A549 (cell line): ENCODE data around the gene PDLIM3. TPM values are rescaled to one million over a fixed set of nuclear protein-coding genes. Genes with fewer than 3 reads are reported as not detected.

Source experiments
- ATAC-seq, 2 experiments: fragments of 200-7000 bp in 1 of 2; fragments of >200 bp in 1 of 2; cut with Nextera tagmentation in 1 of 2; cut with Tn5 transposase in 1 of 2; 3 replicates each; pipeline versions ENCODE4 v1.8.0 to v1.9.1; 2018 to 2020; ENCODE audit warnings: mild to moderate bottlenecking in 1 of 2, moderate library complexity in 1 of 2
- CTCF ChIA-PET: fragments of 300-600 bp; sonication (Branson Sonifier 250); formaldehyde crosslinking; extraction: SDS; loops from one replicate; lab custom pipeline; 2021; ENCODE audit warnings: antibody characterized with exemption, inconsistent platforms; lab: Yijun Ruan, JAX
- POLR2A ChIA-PET: fragments of 350-600 bp; formaldehyde crosslinking; extraction: SDS; loops from one replicate; lab custom pipeline; 2021; ENCODE audit warnings: antibody characterized with exemption, inconsistent platforms; lab: Yijun Ruan, JAX
- DNase-seq, 2 experiments: peaks; one replicate each; pipeline versions ENCODE4 v3.0.0 to v3.0.0-alpha.2; 2011 to 2016; ENCODE audit warnings: low read depth in 1 of 2, low spot score in 1 of 2
- FAIRE-seq: peaks from 2 replicates; lab custom pipeline; 2011; peaks lifted over from hg19 to GRCh38; lab: Jason Lieb, UNC
- H3K27ac ChIP-seq, 2 experiments: fragments of >200 bp; sonication (Bioruptor Twin); formaldehyde crosslinking; 3 replicates each; pipeline ENCODE4 v1.5.1; 2016 to 2017
- H3K4me1 ChIP-seq: fragments of >200 bp; sonication (Bioruptor Twin); formaldehyde crosslinking; 3 replicates; pipeline ENCODE4 v1.6.1; 2016
- H3K4me2 ChIP-seq: fragments of >200 bp; sonication (Bioruptor Twin); formaldehyde crosslinking; 3 replicates; pipeline ENCODE4 v1.6.1; 2016
- H3K4me3 ChIP-seq: fragments of >200 bp; sonication (Bioruptor Twin); formaldehyde crosslinking; 3 replicates; pipeline ENCODE4 v1.5.1; 2016
- H3K9me3 ChIP-seq: fragments of >200 bp; sonication (Bioruptor Twin); formaldehyde crosslinking; 3 replicates; pipeline ENCODE4 v1.6.1; 2016
- CHD2 ChIP-seq: fragments of 150-350 bp; IDR thresholded peaks from 2 replicates; pipeline ENCODE4 v1.6.1; 2014; ENCODE audit warnings: low read length; ENCODE audit not compliant: partially characterized antibody
- CHD4 ChIP-seq: fragments of 200-600 bp; sonication (generic); IDR thresholded peaks from 2 replicates; pipeline ENCODE4 v1.6.1; 2016; ENCODE audit warnings: antibody characterized with exemption, mild to moderate bottlenecking, borderline replicate concordance
- CTCF ChIP-seq: fragments of >200 bp; sonication (Bioruptor Twin); formaldehyde crosslinking; IDR thresholded peaks from 3 replicates; pipeline ENCODE4 v1.5.1; 2016
- E2F6 ChIP-seq: IDR thresholded peaks from 2 replicates; pipeline ENCODE4 v1.6.1; 2012; ENCODE audit warnings: low read depth, borderline replicate concordance
- EHMT2 ChIP-seq: fragments of 200-600 bp; sonication (generic); IDR thresholded peaks from 2 replicates; pipeline ENCODE4 v1.6.1; 2016; ENCODE audit warnings: antibody characterized with exemption, low read depth, mild to moderate bottlenecking, moderate library complexity
- ESRRA ChIP-seq: fragments of 150-350 bp; IDR thresholded peaks from 2 replicates; pipeline ENCODE4 v1.6.1; 2014; ENCODE audit warnings: mild to moderate bottlenecking, low read length, borderline replicate concordance
- FOSB ChIP-seq: fragments of 250-450 bp; sonication (Bioruptor Pico); IDR thresholded peaks from 2 replicates; pipeline ENCODE4 v1.5.0; 2020; ENCODE audit warnings: mild to moderate bottlenecking, moderate library complexity
- HMGXB4 ChIP-seq: fragments of 250-450 bp; sonication (Bioruptor Pico); IDR thresholded peaks from 2 replicates; pipeline ENCODE4 v1.5.0; 2021; ENCODE audit warnings: mild to moderate bottlenecking, moderate library complexity, borderline replicate concordance
- HOXA7 ChIP-seq: fragments of 250-450 bp; sonication (Bioruptor Pico); IDR thresholded peaks from 2 replicates; pipeline ENCODE4 v1.5.0; 2020; ENCODE audit warnings: mild to moderate bottlenecking, moderate library complexity
- HOXB13 ChIP-seq: fragments of 250-450 bp; sonication (Bioruptor Pico); IDR thresholded peaks from 2 replicates; pipeline ENCODE4 v1.5.0; 2020; ENCODE audit warnings: low read depth, mild to moderate bottlenecking, moderate library complexity
- HOXB5 ChIP-seq: fragments of 250-450 bp; sonication (Bioruptor Pico); IDR thresholded peaks from 2 replicates; pipeline ENCODE4 v1.5.0; 2020; ENCODE audit warnings: mild to moderate bottlenecking, moderate library complexity
- JUN ChIP-seq, 2 experiments: fragments of >200 bp; sonication (Bioruptor Twin); formaldehyde crosslinking; IDR thresholded peaks; 2 replicates in 1 of 2; 3 replicates in 1 of 2; pipeline ENCODE4 v1.6.1; 2016 to 2017
- JUNB ChIP-seq: fragments of >200 bp; sonication (Bioruptor Twin); formaldehyde crosslinking; IDR thresholded peaks from 2 replicates; pipeline ENCODE4 v1.6.1; 2016
- KDM1A ChIP-seq: fragments of 200-600 bp; sonication (generic); IDR thresholded peaks from 2 replicates; pipeline ENCODE4 v1.6.1; 2016; ENCODE audit warnings: low read depth, mild to moderate bottlenecking
- KDM5A ChIP-seq: fragments of 200-600 bp; sonication (generic); IDR thresholded peaks from 2 replicates; pipeline ENCODE4 v1.6.1; 2016; ENCODE audit warnings: antibody characterized with exemption, mild to moderate bottlenecking
- MAFK ChIP-seq: fragments of 450-650 bp; IDR thresholded peaks from 2 replicates; pipeline ENCODE4 v1.6.1; 2014; ENCODE audit not compliant: partially characterized antibody
- MAX ChIP-seq: IDR thresholded peaks from 2 replicates; pipeline ENCODE4 v1.6.1; 2012
- NPAS2 ChIP-seq: fragments of 250-450 bp; sonication (Bioruptor Pico); IDR thresholded peaks from 2 replicates; pipeline ENCODE4 v1.8.0; 2022; ENCODE audit warnings: mild to moderate bottlenecking, moderate library complexity, borderline replicate concordance
- PHF8 ChIP-seq: fragments of 200-600 bp; sonication (generic); IDR thresholded peaks from 2 replicates; pipeline ENCODE4 v1.6.1; 2016; ENCODE audit warnings: low read depth, mild to moderate bottlenecking, antibody characterized with exemption, moderate library complexity, borderline replicate concordance
- RARB ChIP-seq: fragments of 250-450 bp; sonication (Bioruptor Pico); IDR thresholded peaks from 2 replicates; pipeline ENCODE4 v1.8.0; 2021; ENCODE audit warnings: mild to moderate bottlenecking, moderate library complexity
- RCOR1 ChIP-seq: fragments of 150-350 bp; IDR thresholded peaks from 2 replicates; pipeline ENCODE4 v1.6.1; 2014; ENCODE audit warnings: antibody characterized with exemption, low read length, low read depth
- REST ChIP-seq: fragments of 200-600 bp; sonication (generic); IDR thresholded peaks from 2 replicates; pipeline ENCODE4 v1.6.1; 2016; ENCODE audit warnings: antibody characterized with exemption, mild to moderate bottlenecking, moderate library complexity
- RFX5 ChIP-seq: fragments of 450-650 bp; IDR thresholded peaks from 2 replicates; pipeline ENCODE4 v1.7.1; 2014; ENCODE audit warnings: antibody characterized with exemption, mild to moderate bottlenecking, moderate library complexity
- TFCP2L1 ChIP-seq: fragments of 250-450 bp; sonication (Bioruptor Pico); IDR thresholded peaks from 2 replicates; pipeline ENCODE4 v1.5.0; 2021; ENCODE audit warnings: mild to moderate bottlenecking
- ZC3H11A ChIP-seq: fragments of 450-650 bp; IDR thresholded peaks from 2 replicates; pipeline ENCODE4 v1.6.1; 2014; ENCODE audit warnings: antibody characterized with exemption, mild to moderate bottlenecking
- WGBS: methylation state at CpG from one replicate; pipeline ENCODE4 v1.1.6; 2017; ENCODE audit errors: missing lambda C conversion rate; 5-methylcytosine and 5-hydroxymethylcytosine counted together
- polyA plus RNA-seq, 4 experiments: library from polyadenylated mRNA; depleted of rRNA in 3 of 4; stranded (reverse); fragments of >200 nt; fragmentation: RNase III in 1 of 4; extraction: RNeasy Plus Mini Kit Qiagen cat#74134 plus additional on column Dnase treatment in 1 of 4; gene quantifications; 2 replicates in 3 of 4; 3 replicates in 1 of 4; pipeline ENCODE4 v1.2.3, GENCODE V29; 2011 to 2017

The PDLIM3 gene
- polyA plus RNA-seq, 2 of the 4 experiments (the other 2 are of a cell fraction): 0.18 to 0.37 TPM

- Histone ChIP-seq H3K27ac (no peak overlapping the region), H3K4me2 (no peak overlapping the region), H3K4me3 (no peak overlapping the region), H3K9me3 (0 out of 3 replicates have a peak, but pooled peaks cover 3% of the 10 kb centered on the region), H3K4me1 (no peaks in the 10 kb centered on the region)
- ATAC-seq: no peak
- 0% methylated on average over 1 of the region's 1 CpG for WGBS
- DNase-seq: no peak
- CTCF ChIA-PET: no interaction called here
- FAIRE-seq: no peak
- POLR2A ChIA-PET: no interaction called here
- no peak for TF ChIP-seq E2F6
- TF ChIP-seq HOXA7 (CRISPR knock-in tag): no peak
- no peak for TF ChIP-seq RFX5
- no peak for TF ChIP-seq FOSB (CRISPR knock-in tag)
- TF ChIP-seq HOXB13 (CRISPR knock-in tag): no peak
- TF ChIP-seq MAX: no peak
- no peak for TF ChIP-seq REST
- no peak for TF ChIP-seq ESRRA
- no peak for TF ChIP-seq HOXB5 (CRISPR knock-in tag)
- TF ChIP-seq KDM5A: no peak
- no peak for TF ChIP-seq JUN (IDR thresholded peaks at IDR 0.05)
- no peak for TF ChIP-seq PHF8
- no peak for TF ChIP-seq MAFK
Observed at GRCh38 chr4:185500576-185500975, 34.7 kb downstream of the PDLIM3 start.

GRCh38 chr4:185500035-185500434 lies 35.3 kb downstream of the PDLIM3 start:
- 0 out of 3 replicates have a peak, but pooled peaks cover 3% of the 10 kb centered on the region for H3K9me3 ChIP-seq
- no peak overlapping the region for H3K27ac ChIP-seq
- no peaks in the 10 kb centered on the region for H3K4me1 ChIP-seq
- DNase-seq: no peak
- CTCF ChIA-PET: no interaction called here
- 66% methylated on average over 7 of the region's 9 CpGs for WGBS
- H3K4me3 ChIP-seq: no peak overlapping the region
- no peak overlapping the region for H3K4me2 ChIP-seq
- no peak for TF ChIP-seq ZC3H11A
- TF ChIP-seq HOXA7 (CRISPR knock-in tag): no peak
- TF ChIP-seq CHD4: no peak
- no peak for TF ChIP-seq KDM1A
- no peak for TF ChIP-seq CHD2
- no peak for TF ChIP-seq JUNB
- no peak for TF ChIP-seq RFX5
- TF ChIP-seq CTCF: no peak
- TF ChIP-seq NPAS2: no peak
- no peak for TF ChIP-seq EHMT2
- TF ChIP-seq HMGXB4 (CRISPR knock-in tag): no peak
- TF ChIP-seq PHF8: no peak
- no peak for TF ChIP-seq TFCP2L1
- no peak for TF ChIP-seq RCOR1
- no peak for TF ChIP-seq RARB (CRISPR knock-in tag)
- TF ChIP-seq, all 56 proteins: peak for 0
- POLR2A ChIA-PET: no interaction called here
- FAIRE-seq (no peak), ATAC-seq (no peak)
